ENCODE measurements around the gene RPL41. TPM values are rescaled to one million over a fixed set of nuclear protein-coding genes. Genes with fewer than 3 reads are reported as not detected.

Gene RPL41
- total and polyA plus RNA-seq, 10 of the 15 experiments (the other 5 are each of a cell fraction or from before 2014, with no cell fraction given), result 4,144 to 19,112 (median 8,004) TPM

DNA sequence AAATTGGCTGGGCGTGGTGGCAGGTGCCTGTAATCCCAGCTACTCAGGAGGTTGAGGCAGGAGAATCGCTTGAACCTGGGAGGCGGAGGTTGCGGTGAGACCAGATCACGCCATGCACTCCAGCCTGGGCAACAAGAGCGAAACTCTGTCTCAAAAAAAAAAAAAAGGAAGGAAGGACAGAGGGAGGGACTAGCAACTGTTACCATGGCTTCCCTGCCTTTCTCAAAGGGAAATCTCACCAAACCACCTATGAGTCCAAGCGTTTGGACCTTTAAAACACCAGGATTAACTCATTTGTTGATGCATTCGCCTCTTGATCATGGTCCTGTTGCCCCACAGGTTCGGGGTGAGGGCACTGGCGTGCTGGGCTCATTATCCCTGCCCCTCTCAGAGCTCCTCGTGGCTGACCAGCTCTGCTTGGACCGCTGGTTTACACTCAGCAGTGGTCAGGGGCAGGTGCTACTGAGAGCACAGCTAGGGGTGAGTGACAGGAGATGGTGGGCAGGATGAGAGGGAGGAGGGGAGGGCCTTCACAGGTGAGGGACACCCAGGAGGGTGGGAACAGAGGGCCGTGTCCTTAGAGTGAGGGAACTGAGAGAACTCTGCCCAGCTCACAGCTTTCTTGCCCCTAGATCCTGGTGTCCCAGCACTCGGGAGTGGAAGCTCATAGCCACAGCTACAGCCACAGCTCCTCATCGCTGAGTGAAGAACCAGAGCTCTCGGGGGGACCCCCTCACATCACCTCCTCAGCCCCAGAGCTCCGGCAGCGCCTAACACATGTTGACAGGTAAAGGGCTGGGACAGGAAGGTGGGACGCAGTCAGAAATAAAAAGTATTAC, 25.7 kb downstream of the RPL41 start:
- no peaks in the 10 kb centered on the region for H4K20me1 ChIP-seq (ENCODE audit: control insufficient read depth, insufficient read depth)
- ChIA-PET SMC1A (ENCODE audit: uncharacterized antibody, unreplicated experiment) (interaction anchor here (0.6 to 1.3 kb wide), 3 partner anchors 12 to 201 kb away, joined by 3 read pairs; no protein-coding TSS in a partner anchor), RAD21 (ENCODE audit: unreplicated experiment) (no interaction called here), CTCF (interaction anchor here (1.1 to 2.0 kb wide), 3 partner anchors 14 to 50 kb away, joined by 3 to 4 read pairs (median 3); partner anchors contain the start of genes ESYT1 and SMARCC2), POLR2A (interaction anchor here (1.0 to 2.2 kb wide), 5 partner anchors 8 to 47 kb away, joined by 3 to 6 read pairs (median 4); partner anchors contain the start of genes ESYT1 and SMARCC2)
- H3K9ac ChIP-seq (ENCODE audit: control insufficient read depth, insufficient read depth, low read length), result no peak overlapping the region
- no peak for DNase-seq (ENCODE audit: low read depth, low spot score)
- intact Hi-C loops (cut with micrococcal nuclease; ENCODE audit: unreplicated experiment) (no loop called here), in situ Hi-C loops (cut with MboI) (no loop called here)
- H2AFZ ChIP-seq (ENCODE audit: control insufficient read depth, low read depth, low read length), result no peak overlapping the region
- H3K36me3 ChIP-seq (ENCODE audit: control insufficient read depth in 2 of 2, insufficient read depth in 2 of 2, low read length in 1 of 2), result peaks cover 19 to 24% of the 10 kb centered on the region in 2 experiments
- WGBS (ENCODE audit: insufficient coverage, insufficient replicate concordance, low lambda C conversion rate, missing lambda C conversion rate), result 77% methylated on average over 19 of the region's 19 CpGs
- no peak overlapping the region for H3K27ac ChIP-seq (ENCODE audit: control insufficient read depth, insufficient read depth)
- H3K9me3 ChIP-seq (replicated peaks; ENCODE audit: control insufficient read depth, insufficient read depth, low read length), result no peaks in the 10 kb centered on the region
- H3K27me3 ChIP-seq (replicated peaks in 1 of 2; ENCODE audit: control insufficient read depth in 2 of 2, insufficient read depth in 2 of 2, low read length in 1 of 2), result no peaks in the 10 kb centered on the region
- no peaks in the 10 kb centered on the region for H3K4me1 ChIP-seq (ENCODE audit: control insufficient read depth, insufficient read depth, low read length)
- no peak overlapping the region for H3K4me3 ChIP-seq
- no peak overlapping the region for H3K4me2 ChIP-seq (ENCODE audit: control insufficient read depth, insufficient read depth)
- BruUV-seq (replicated peaks), result no TSS peak
- ATAC-seq, result no peak
- H3K79me2 ChIP-seq (ENCODE audit: control insufficient read depth, insufficient read depth, low read length), result no peaks in the 10 kb centered on the region
- no peak for FAIRE-seq
- no peak for TF ChIP-seq SREBF2 (IDR thresholded peaks at IDR 0.05; ENCODE audit: low read length)
- TF ChIP-seq CHD2 (IDR thresholded peaks at IDR 0.05; ENCODE audit: borderline replicate concordance, low read depth, low read length), result no peak
- TF ChIP-seq, protein P1, sequence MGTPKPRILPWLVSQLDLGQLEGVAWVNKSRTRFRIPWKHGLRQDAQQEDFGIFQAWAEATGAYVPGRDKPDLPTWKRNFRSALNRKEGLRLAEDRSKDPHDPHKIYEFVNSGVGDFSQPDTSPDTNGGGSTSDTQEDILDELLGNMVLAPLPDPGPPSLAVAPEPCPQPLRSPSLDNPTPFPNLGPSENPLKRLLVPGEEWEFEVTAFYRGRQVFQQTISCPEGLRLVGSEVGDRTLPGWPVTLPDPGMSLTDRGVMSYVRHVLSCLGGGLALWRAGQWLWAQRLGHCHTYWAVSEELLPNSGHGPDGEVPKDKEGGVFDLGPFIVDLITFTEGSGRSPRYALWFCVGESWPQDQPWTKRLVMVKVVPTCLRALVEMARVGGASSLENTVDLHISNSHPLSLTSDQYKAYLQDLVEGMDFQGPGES (IDR thresholded peaks at IDR 0.05), result no peak
- no peak for TF ChIP-seq ZNF24 (IDR thresholded peaks at IDR 0.05)
- no peak for TF ChIP-seq SRF (IDR thresholded peaks at IDR 0.05; ENCODE audit: low read depth in 2 of 2, low read length in 2 of 2)
- TF ChIP-seq POLR2AphosphoS5 (IDR thresholded peaks at IDR 0.05; ENCODE audit: low read length), result no peak
- TF ChIP-seq MEF2A (IDR thresholded peaks at IDR 0.05; ENCODE audit: insufficient read depth, low read depth, low read length), result no peak
- TF ChIP-seq, protein P2, sequence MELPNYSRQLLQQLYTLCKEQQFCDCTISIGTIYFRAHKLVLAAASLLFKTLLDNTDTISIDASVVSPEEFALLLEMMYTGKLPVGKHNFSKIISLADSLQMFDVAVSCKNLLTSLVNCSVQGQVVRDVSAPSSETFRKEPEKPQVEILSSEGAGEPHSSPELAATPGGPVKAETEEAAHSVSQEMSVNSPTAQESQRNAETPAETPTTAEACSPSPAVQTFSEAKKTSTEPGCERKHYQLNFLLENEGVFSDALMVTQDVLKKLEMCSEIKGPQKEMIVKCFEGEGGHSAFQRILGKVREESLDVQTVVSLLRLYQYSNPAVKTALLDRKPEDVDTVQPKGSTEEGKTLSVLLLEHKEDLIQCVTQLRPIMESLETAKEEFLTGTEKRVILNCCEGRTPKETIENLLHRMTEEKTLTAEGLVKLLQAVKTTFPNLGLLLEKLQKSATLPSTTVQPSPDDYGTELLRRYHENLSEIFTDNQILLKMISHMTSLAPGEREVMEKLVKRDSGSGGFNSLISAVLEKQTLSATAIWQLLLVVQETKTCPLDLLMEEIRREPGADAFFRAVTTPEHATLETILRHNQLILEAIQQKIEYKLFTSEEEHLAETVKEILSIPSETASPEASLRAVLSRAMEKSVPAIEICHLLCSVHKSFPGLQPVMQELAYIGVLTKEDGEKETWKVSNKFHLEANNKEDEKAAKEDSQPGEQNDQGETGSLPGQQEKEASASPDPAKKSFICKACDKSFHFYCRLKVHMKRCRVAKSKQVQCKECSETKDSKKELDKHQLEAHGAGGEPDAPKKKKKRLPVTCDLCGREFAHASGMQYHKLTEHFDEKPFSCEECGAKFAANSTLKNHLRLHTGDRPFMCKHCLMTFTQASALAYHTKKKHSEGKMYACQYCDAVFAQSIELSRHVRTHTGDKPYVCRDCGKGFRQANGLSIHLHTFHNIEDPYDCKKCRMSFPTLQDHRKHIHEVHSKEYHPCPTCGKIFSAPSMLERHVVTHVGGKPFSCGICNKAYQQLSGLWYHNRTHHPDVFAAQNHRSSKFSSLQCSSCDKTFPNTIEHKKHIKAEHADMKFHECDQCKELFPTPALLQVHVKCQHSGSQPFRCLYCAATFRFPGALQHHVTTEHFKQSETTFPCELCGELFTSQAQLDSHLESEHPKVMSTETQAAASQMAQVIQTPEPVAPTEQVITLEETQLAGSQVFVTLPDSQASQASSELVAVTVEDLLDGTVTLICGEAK (IDR thresholded peaks at IDR 0.05; ENCODE audit: borderline replicate concordance), result no peak
- TF ChIP-seq, protein P3, sequence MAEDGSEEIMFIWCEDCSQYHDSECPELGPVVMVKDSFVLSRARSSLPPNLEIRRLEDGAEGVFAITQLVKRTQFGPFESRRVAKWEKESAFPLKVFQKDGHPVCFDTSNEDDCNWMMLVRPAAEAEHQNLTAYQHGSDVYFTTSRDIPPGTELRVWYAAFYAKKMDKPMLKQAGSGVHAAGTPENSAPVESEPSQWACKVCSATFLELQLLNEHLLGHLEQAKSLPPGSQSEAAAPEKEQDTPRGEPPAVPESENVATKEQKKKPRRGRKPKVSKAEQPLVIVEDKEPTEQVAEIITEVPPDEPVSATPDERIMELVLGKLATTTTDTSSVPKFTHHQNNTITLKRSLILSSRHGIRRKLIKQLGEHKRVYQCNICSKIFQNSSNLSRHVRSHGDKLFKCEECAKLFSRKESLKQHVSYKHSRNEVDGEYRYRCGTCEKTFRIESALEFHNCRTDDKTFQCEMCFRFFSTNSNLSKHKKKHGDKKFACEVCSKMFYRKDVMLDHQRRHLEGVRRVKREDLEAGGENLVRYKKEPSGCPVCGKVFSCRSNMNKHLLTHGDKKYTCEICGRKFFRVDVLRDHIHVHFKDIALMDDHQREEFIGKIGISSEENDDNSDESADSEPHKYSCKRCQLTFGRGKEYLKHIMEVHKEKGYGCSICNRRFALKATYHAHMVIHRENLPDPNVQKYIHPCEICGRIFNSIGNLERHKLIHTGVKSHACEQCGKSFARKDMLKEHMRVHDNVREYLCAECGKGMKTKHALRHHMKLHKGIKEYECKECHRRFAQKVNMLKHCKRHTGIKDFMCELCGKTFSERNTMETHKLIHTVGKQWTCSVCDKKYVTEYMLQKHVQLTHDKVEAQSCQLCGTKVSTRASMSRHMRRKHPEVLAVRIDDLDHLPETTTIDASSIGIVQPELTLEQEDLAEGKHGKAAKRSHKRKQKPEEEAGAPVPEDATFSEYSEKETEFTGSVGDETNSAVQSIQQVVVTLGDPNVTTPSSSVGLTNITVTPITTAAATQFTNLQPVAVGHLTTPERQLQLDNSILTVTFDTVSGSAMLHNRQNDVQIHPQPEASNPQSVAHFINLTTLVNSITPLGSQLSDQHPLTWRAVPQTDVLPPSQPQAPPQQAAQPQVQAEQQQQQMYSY (CRISPR knock-in tag; IDR thresholded peaks at IDR 0.05), result no peak
- TF ChIP-seq RAD21 (IDR thresholded peaks at IDR 0.05; ENCODE audit: insufficient read depth, low read depth, low read length), result no peak
